ENCODE results near the gene RAD51AP1. TPM values are rescaled to one million over a fixed set of nuclear protein-coding genes. Genes with fewer than 3 reads are reported as not detected.

RAD51AP1 gene
- total RNA-seq, 1 donor = 2.2 TPM

- no peaks in the 10 kb centered on the region for H3K9me3 ChIP-seq (ENCODE audit: low read depth, low read length)
- DNase-seq (ENCODE audit: insufficient read length, low spot score, missing footprints) = no peak
- H3K27me3 ChIP-seq (ENCODE audit: insufficient read depth, low read length) = no peaks in the 10 kb centered on the region
- peaks cover 18% of the 10 kb centered on the region for H3K4me1 ChIP-seq (ENCODE audit: insufficient read depth, low read length)
- H4K20me1 ChIP-seq (ENCODE audit: insufficient read depth, low read length) = no peaks in the 10 kb centered on the region
- no peak overlapping the region for H3K27ac ChIP-seq (ENCODE audit: low read depth, low read length)
- peak overlapping the region; percentile 95 for H3K4me2 ChIP-seq (ENCODE audit: insufficient read depth, low read length)
- H3K79me2 ChIP-seq (ENCODE audit: insufficient read depth, low read length) = peaks cover 53% of the 10 kb centered on the region
- TF ChIP-seq, protein P1, sequence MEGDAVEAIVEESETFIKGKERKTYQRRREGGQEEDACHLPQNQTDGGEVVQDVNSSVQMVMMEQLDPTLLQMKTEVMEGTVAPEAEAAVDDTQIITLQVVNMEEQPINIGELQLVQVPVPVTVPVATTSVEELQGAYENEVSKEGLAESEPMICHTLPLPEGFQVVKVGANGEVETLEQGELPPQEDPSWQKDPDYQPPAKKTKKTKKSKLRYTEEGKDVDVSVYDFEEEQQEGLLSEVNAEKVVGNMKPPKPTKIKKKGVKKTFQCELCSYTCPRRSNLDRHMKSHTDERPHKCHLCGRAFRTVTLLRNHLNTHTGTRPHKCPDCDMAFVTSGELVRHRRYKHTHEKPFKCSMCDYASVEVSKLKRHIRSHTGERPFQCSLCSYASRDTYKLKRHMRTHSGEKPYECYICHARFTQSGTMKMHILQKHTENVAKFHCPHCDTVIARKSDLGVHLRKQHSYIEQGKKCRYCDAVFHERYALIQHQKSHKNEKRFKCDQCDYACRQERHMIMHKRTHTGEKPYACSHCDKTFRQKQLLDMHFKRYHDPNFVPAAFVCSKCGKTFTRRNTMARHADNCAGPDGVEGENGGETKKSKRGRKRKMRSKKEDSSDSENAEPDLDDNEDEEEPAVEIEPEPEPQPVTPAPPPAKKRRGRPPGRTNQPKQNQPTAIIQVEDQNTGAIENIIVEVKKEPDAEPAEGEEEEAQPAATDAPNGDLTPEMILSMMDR (IDR thresholded peaks at IDR 0.05; ENCODE audit: extremely low read depth, low read depth, low read length) = no peak
- H3K4me3 ChIP-seq (ENCODE audit: insufficient read depth, low read length) = no peak overlapping the region
- peaks cover 6% of the 10 kb centered on the region for H3K36me3 ChIP-seq (ENCODE audit: insufficient read depth, low read length)
- peak overlapping the region; percentile 100 for H2AFZ ChIP-seq (ENCODE audit: low read length)
These were observed 1.5 kb downstream of the RAD51AP1 start for GRCh38 chr12:4540170-4540569.

- H3K27ac ChIP-seq (ENCODE audit: low read depth, low read length) = no peak overlapping the region
These were observed 1.9 kb downstream of the RAD51AP1 start for GRCh38 chr12:4540638-4541037.

GRCh38 chr12:4545195-4545594 is 6.5 kb downstream of the RAD51AP1 start:
- no peaks in the 10 kb centered on the region for H3K27me3 ChIP-seq (ENCODE audit: insufficient read depth, low read length)
- no peaks in the 10 kb centered on the region for H3K9me3 ChIP-seq (ENCODE audit: low read depth, low read length)
- no peaks in the 10 kb centered on the region for H4K20me1 ChIP-seq (ENCODE audit: insufficient read depth, low read length)
- peaks cover 10% of the 10 kb centered on the region for H3K79me2 ChIP-seq (ENCODE audit: insufficient read depth, low read length)
- H3K27ac ChIP-seq (ENCODE audit: low read depth, low read length) = no peak overlapping the region
- no peak overlapping the region for H2AFZ ChIP-seq (ENCODE audit: low read length)
- no peak overlapping the region for H3K4me2 ChIP-seq (ENCODE audit: insufficient read depth, low read length)
- no peak for DNase-seq (ENCODE audit: insufficient read length, low spot score, missing footprints)
- H3K36me3 ChIP-seq (ENCODE audit: insufficient read depth, low read length) = peaks cover 5% of the 10 kb centered on the region
- H3K4me3 ChIP-seq (ENCODE audit: insufficient read depth, low read length) = no peak overlapping the region
- TF ChIP-seq, protein P1 (IDR thresholded peaks at IDR 0.05; ENCODE audit: extremely low read depth, low read depth, low read length) = no peak
- peaks cover under 1% of the 10 kb centered on the region for H3K4me1 ChIP-seq (ENCODE audit: insufficient read depth, low read length)

More at GRCh38 chr12:4540638-4541037, 1.9 kb downstream of the RAD51AP1 start:
- H3K36me3 ChIP-seq (ENCODE audit: insufficient read depth, low read length) = peaks cover 5% of the 10 kb centered on the region
- no peak overlapping the region for H3K4me2 ChIP-seq (ENCODE audit: insufficient read depth, low read length)
- TF ChIP-seq, protein P1 (IDR thresholded peaks at IDR 0.05; ENCODE audit: extremely low read depth, low read depth, low read length) = no peak
- no peaks in the 10 kb centered on the region for H3K9me3 ChIP-seq (ENCODE audit: low read depth, low read length)
- no peaks in the 10 kb centered on the region for H4K20me1 ChIP-seq (ENCODE audit: insufficient read depth, low read length)
- no peak for DNase-seq (ENCODE audit: insufficient read length, low spot score, missing footprints)
- H2AFZ ChIP-seq (ENCODE audit: low read length) = no peak overlapping the region
- H3K4me3 ChIP-seq (ENCODE audit: insufficient read depth, low read length) = no peak overlapping the region
- no peaks in the 10 kb centered on the region for H3K27me3 ChIP-seq (ENCODE audit: insufficient read depth, low read length)
- H3K4me1 ChIP-seq (ENCODE audit: insufficient read depth, low read length) = peaks cover 18% of the 10 kb centered on the region
- peaks cover 50% of the 10 kb centered on the region for H3K79me2 ChIP-seq (ENCODE audit: insufficient read depth, low read length)

DNA sequence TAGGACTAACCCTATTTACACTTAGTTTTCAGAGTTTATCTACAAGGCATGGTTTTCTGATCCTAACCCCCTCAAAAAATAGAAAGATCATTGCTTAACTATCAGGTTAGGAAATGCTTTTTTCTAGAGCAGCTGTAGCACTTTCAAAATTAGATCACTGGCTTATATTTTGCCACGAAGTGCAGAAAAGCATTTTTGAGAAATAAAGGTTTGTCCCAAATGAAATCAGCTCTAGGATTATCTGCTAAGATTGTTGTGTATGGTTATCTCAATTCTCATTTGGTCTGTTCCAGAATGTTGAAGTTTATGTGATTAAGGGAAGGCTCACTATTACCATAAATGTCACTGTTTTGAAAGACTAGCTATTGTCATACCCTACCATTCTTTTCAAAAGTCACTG is 13.5 kb downstream of the RAD51AP1 start:
- no peak for DNase-seq (ENCODE audit: insufficient read length, low spot score, missing footprints)

More for the DNA sequence above, 13.5 kb downstream of the RAD51AP1 start:
- Histone ChIP-seq H2AFZ (ENCODE audit: low read length) (peak overlapping the region; percentile 25), H3K27me3 (ENCODE audit: insufficient read depth, low read length) (no peaks in the 10 kb centered on the region), H3K4me2 (ENCODE audit: insufficient read depth, low read length) (no peak overlapping the region), H3K4me1 (ENCODE audit: insufficient read depth, low read length) (no peaks in the 10 kb centered on the region), H3K27ac (ENCODE audit: low read depth, low read length) (no peak overlapping the region), H3K36me3 (ENCODE audit: insufficient read depth, low read length) (no peaks in the 10 kb centered on the region), H3K4me3 (ENCODE audit: insufficient read depth, low read length) (no peak overlapping the region), H4K20me1 (ENCODE audit: insufficient read depth, low read length) (no peaks in the 10 kb centered on the region), H3K9me3 (ENCODE audit: low read depth, low read length) (no peaks in the 10 kb centered on the region), H3K79me2 (ENCODE audit: insufficient read depth, low read length) (no peaks in the 10 kb centered on the region)
- TF ChIP-seq, protein P1 (IDR thresholded peaks at IDR 0.05; ENCODE audit: extremely low read depth, low read depth, low read length) = no peak
